Activated B cell treated with CpG ODN at 0.5 μM for 24 hours (primary cell): ENCODE measurements around the gene ABHD14A. TPM values are rescaled to one million over a fixed set of nuclear protein-coding genes. Genes with fewer than 3 reads are reported as not detected.

Source experiments
- ATAC-seq: fragments of 200-7000 bp; cut with Tn5 transposase; one replicate; pipeline ENCODE4 v1.10.0; 2021; ENCODE audit warnings: low read depth, mild to moderate bottlenecking, moderate library complexity
- CTCF ChIA-PET: fragments of 350-600 bp; sonication (Branson Sonifier 250); formaldehyde crosslinking; loops from one replicate; lab custom pipeline; 2021; ENCODE audit warnings: antibody characterized with exemption; lab: Charles Lee
- POLR2A ChIA-PET: fragments of 350-600 bp; sonication (Branson Sonifier 250); formaldehyde crosslinking; loops from one replicate; lab custom pipeline; 2021; ENCODE audit warnings: antibody characterized with exemption; lab: Charles Lee
- DNase-seq: peaks from one replicate; pipeline ENCODE4 v3.0.0; 2022
- H3K27ac Mint-ChIP-seq: one replicate; pipeline ENCODE4 v1.8.0; 2020; ENCODE audit warnings: mixed read lengths
- H3K27me3 Mint-ChIP-seq: one replicate; pipeline ENCODE4 v1.8.0; 2021; ENCODE audit warnings: mixed read lengths
- H3K36me3 Mint-ChIP-seq: one replicate; pipeline ENCODE4 v1.8.0; 2021; ENCODE audit warnings: low read depth, mixed read lengths
- H3K4me1 Mint-ChIP-seq: one replicate; pipeline ENCODE4 v1.8.0; 2021; ENCODE audit warnings: mixed read lengths
- H3K4me3 Mint-ChIP-seq: one replicate; pipeline ENCODE4 v1.8.0; 2020; ENCODE audit warnings: mild to moderate bottlenecking, mixed read lengths
- H3K9me3 Mint-ChIP-seq: one replicate; pipeline ENCODE4 v1.8.0; 2020; ENCODE audit warnings: mixed read lengths
- intact Hi-C: fragments of 100-400 bp; cut with micrococcal nuclease; formaldehyde crosslinking; loops from one replicate; pipeline ENCODE4 v1.15.1; 2024
- total RNA-seq: library from RNA; stranded (reverse); gene quantifications from 2 replicates; pipeline ENCODE4 v1.2.3, GENCODE V29; 2022
- TF ChIP-seq, protein P1 (sequence below): fragments of 200-600 bp; IDR thresholded peaks from one replicate; pipeline ENCODE4 v1.8.0; 2022; ENCODE audit warnings: antibody characterized with exemption, mild to moderate bottlenecking

The ABHD14A gene
- total RNA-seq, 1 donor from 2014 or later: 5.1 TPM

DNA sequence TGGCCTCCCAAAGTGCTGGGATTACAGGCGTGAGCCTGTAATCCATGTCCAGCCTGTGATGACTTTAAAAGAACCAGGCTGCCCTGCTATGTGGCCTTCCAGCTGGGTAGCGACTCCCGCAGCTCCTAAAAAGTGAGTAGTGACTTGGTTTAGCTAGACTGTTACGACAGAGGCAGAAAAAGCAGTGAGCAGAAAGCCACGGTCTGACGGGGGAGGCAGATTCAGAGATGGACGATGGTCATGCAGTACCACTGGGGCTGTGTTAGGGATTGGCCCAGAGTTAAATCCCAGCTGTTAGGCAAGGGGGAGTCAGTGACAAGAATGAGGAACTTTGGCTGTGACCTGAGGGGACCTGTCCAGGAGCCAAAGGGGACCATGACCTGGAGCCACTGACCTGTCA is 23.9 kb downstream of the ABHD14A start:
- no peak for DNase-seq
- ChIA-PET CTCF (interaction anchor here (1.3 to 1.5 kb wide), 3 partner anchors 124 to 146 kb away, joined by 4 to 5 read pairs (median 4); no protein-coding TSS in a partner anchor), POLR2A (interaction anchor here (0.6 to 1.0 kb wide), 2 partner anchors 24 to 26 kb away, joined by 3 to 5 read pairs; partner anchors contain the start of gene ABHD14A)
- no peak overlapping the region for H3K4me3 Mint-ChIP-seq
- no peaks in the 10 kb centered on the region for H3K9me3 Mint-ChIP-seq
- peaks cover 26% of the 10 kb centered on the region for H3K4me1 Mint-ChIP-seq
- intact Hi-C loops: loop anchor here (5.0 kb wide), 1 partner anchor 689 kb away; the partner anchor contains the start of genes GNL3 and PBRM1
- peaks cover 21% of the 10 kb centered on the region for H3K36me3 Mint-ChIP-seq
- H3K27me3 Mint-ChIP-seq: no peaks in the 10 kb centered on the region
- ATAC-seq: no peak
- no peak overlapping the region for H3K27ac Mint-ChIP-seq
- TF ChIP-seq, protein P1, sequence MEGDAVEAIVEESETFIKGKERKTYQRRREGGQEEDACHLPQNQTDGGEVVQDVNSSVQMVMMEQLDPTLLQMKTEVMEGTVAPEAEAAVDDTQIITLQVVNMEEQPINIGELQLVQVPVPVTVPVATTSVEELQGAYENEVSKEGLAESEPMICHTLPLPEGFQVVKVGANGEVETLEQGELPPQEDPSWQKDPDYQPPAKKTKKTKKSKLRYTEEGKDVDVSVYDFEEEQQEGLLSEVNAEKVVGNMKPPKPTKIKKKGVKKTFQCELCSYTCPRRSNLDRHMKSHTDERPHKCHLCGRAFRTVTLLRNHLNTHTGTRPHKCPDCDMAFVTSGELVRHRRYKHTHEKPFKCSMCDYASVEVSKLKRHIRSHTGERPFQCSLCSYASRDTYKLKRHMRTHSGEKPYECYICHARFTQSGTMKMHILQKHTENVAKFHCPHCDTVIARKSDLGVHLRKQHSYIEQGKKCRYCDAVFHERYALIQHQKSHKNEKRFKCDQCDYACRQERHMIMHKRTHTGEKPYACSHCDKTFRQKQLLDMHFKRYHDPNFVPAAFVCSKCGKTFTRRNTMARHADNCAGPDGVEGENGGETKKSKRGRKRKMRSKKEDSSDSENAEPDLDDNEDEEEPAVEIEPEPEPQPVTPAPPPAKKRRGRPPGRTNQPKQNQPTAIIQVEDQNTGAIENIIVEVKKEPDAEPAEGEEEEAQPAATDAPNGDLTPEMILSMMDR: no peak

DNA sequence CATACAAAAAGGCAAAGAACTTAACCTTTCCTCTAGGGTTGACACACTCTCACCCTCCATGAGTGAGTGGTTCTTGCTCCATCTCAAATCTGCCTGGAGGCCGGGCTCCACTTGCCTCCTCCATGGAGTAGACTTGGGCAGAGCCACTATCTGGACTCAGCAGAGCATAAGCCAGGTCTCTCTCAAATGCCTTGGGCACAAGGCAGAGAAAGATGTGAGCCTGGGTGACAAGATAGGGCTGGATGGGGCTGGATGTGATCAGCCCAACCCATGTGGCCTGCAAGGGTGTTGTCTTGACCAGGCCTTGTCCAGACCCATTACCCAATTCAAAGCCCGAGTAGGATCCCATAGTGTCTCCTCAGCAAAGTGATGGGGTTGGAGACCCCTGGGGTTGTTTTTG is 25.0 kb downstream of the ABHD14A start:
- no peak overlapping the region for H3K4me3 Mint-ChIP-seq

DNA sequence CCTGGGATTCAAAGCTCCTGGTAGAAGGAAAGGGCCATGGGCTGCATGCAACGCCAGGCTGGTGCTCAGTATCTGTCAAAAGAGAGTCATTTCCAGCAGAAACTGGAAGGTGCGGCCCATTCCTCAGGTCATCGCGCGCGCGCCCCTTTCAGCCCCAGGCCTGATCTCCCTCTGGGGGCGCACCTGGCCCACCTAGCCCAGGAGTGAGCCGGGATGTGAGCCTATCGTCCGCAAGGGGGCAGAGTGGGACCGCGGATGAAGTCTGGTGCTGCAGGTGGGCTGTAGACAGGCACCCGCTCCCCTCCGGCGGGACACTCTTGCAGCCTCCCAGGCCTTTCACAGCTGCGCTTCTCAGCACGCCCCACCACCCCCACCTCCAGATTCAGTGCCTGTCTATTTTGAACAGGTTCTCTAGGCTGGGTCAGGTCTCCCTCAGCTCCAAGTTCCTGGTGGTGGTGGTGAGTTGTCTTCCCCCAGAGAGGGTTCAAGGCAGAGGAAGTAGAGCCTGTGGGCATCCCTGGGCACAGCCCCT is 26.6 kb downstream of the ABHD14A start:
- Mint-ChIP-seq H3K36me3 (no peaks in the 10 kb centered on the region), H3K4me1 (peaks cover 5% of the 10 kb centered on the region), H3K9me3 (no peaks in the 10 kb centered on the region), H3K27me3 (peaks cover 2% of the 10 kb centered on the region), H3K4me3 (no peak overlapping the region), H3K27ac (no peak overlapping the region)
- intact Hi-C loops: loop anchor here (1.0 to 5.0 kb wide), 8 partner anchors 56 to 445 kb away; partner anchors contain the start of genes PARP3 and WDR82
- TF ChIP-seq, protein P1: peak; percentile 56
- DNase-seq (peak; percentile 85), ATAC-seq (peak; percentile 99)
- ChIA-PET POLR2A (interaction anchor here (0.6 to 1.4 kb wide), 4 partner anchors 141 to 339 kb away, joined by 3 to 5 read pairs (median 3); no protein-coding TSS in a partner anchor), CTCF (interaction anchor here (0.7 to 6.1 kb wide), 16 partner anchors 10 to 237 kb away, joined by 3 to 78 read pairs (median 5); partner anchors contain the start of genes ACY1, DUSP7, PARP3 and POC1A)

More for the DNA sequence above, 25.0 kb downstream of the ABHD14A start:
- peaks cover 10% of the 10 kb centered on the region for H3K36me3 Mint-ChIP-seq
- POLR2A ChIA-PET: no interaction called here
- intact Hi-C loops: loop anchor here (2.0 to 5.0 kb wide), 4 partner anchors 222 to 687 kb away; partner anchors contain the start of genes GNL3, PBRM1 and WDR82
- no peak for ATAC-seq
- no peak for DNase-seq
- no peak overlapping the region for H3K27ac Mint-ChIP-seq
- no peaks in the 10 kb centered on the region for H3K9me3 Mint-ChIP-seq
- CTCF ChIA-PET: interaction anchor here (1.6 to 6.1 kb wide), 2 partner anchors 143 to 239 kb away, joined by 5 to 78 read pairs; partner anchors contain the start of gene TWF2
- H3K4me1 Mint-ChIP-seq: peaks cover 15% of the 10 kb centered on the region
- no peaks in the 10 kb centered on the region for H3K27me3 Mint-ChIP-seq
- TF ChIP-seq, protein P1: no peak

DNA sequence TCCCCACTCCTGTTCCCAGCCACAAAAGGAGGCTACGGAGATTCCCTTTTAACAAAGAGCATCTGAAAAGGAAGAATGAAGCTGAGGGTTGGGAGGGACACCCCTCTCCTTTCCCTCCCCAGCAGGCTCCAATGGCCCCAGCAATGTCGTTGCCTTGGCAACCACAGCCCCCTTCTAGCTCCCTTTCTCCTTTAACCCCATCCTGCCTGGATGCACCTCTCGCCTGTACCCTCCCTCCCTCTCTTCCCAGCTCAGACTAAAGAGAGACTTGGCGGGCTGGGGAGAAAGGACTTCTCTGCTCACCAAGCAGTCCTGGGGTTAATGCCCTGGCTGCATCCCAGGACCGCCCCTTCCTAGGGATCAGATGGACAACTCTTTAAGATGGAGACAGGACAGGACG is 27.9 kb downstream of the ABHD14A start:
- intact Hi-C loops: loop anchor here (5.0 kb wide), 2 partner anchors 220 to 275 kb away; partner anchors contain the start of gene WDR82
- no peak for DNase-seq
- Mint-ChIP-seq H3K27ac (no peak overlapping the region), H3K4me3 (no peak overlapping the region), H3K36me3 (no peaks in the 10 kb centered on the region), H3K27me3 (peaks cover 2% of the 10 kb centered on the region), H3K9me3 (no peaks in the 10 kb centered on the region), H3K4me1 (peaks cover 5% of the 10 kb centered on the region)
- TF ChIP-seq, protein P1: no peak
- POLR2A ChIA-PET: interaction anchor here (0.6 to 1.1 kb wide), 2 partner anchors 52 to 54 kb away, joined by 3 read pairs; no protein-coding TSS in a partner anchor
- ATAC-seq: no peak
- CTCF ChIA-PET: interaction anchor here (0.9 to 6.1 kb wide), 8 partner anchors 20 to 144 kb away, joined by 3 to 78 read pairs (median 6); partner anchors contain the start of genes ACY1, DUSP7 and RRP9
